ENCODE data around the gene HLA-DMA.

HLA-DMA gene

GRCh38 chr6:32974541-32975308 lies 21.8 kb upstream of the HLA-DMA start:
- no peak for DNase-seq

- DNase-seq: peak in 2 of 5 donors; percentile 26 to 58
Measured at GRCh38 chr6:32974016-32974333, 21.1 kb upstream of the HLA-DMA start.

GRCh38 chr6:32973144-32974015 lies 20.5 kb upstream of the HLA-DMA start:
- peak; percentile 51 to 63 (median 60) for DNase-seq

- peak in 3 of 5 donors; percentile 42 to 68 (median 62) for DNase-seq
Measured at GRCh38 chr6:32972353-32973143, 19.7 kb upstream of the HLA-DMA start.

- peak; percentile 99 to 100 (median 99) for DNase-seq
Measured at GRCh38 chr6:32971581-32972352, 18.9 kb upstream of the HLA-DMA start.

GRCh38 chr6:32971242-32971580 lies 18.3 kb upstream of the HLA-DMA start:
- no peak for DNase-seq

GRCh38 chr6:32970413-32971241 lies 17.7 kb upstream of the HLA-DMA start:
- DNase-seq: peak; percentile 39 to 88 (median 59)

GRCh38 chr6:32969685-32970412 lies 17.0 kb upstream of the HLA-DMA start:
- peak; percentile 26 to 78 (median 47) for DNase-seq

GRCh38 chr6:32968867-32969684 lies 16.2 kb upstream of the HLA-DMA start:
- DNase-seq: peak in 4 of 5 donors; percentile 27 to 75 (median 56)

- peak; percentile 94 to 98 (median 95) for DNase-seq
Measured at GRCh38 chr6:32968093-32968866, 15.4 kb upstream of the HLA-DMA start, which contains the start of gene BRD2. BRD2 (plus strand) TSS chr6:32968594; CDS start chr6:32972899, 4,305 bp downstream.

- peak in 1 of 5 donors; percentile 29 for DNase-seq
Measured at GRCh38 chr6:32967151-32968091, 14.5 kb upstream of the HLA-DMA start.

GRCh38 chr6:32964776-32965175 lies 11.9 kb upstream of the HLA-DMA start:
- no peak for DNase-seq

GRCh38 chr6:32963866-32964265 lies 11.0 kb upstream of the HLA-DMA start:
- DNase-seq: no peak

- DNase-seq: no peak
Measured at GRCh38 chr6:32962213-32962826, 9.4 kb upstream of the HLA-DMA start.

- no peak for DNase-seq
Measured at GRCh38 chr6:32960563-32960962, 7.7 kb upstream of the HLA-DMA start.

- no peak for DNase-seq
Measured at GRCh38 chr6:32956176-32956575, 3.3 kb upstream of the HLA-DMA start.

Measured in T-helper 1 cell (primary cell).